H54 (cell line): ENCODE results near the gene HOXD13.

Source experiments
- DNase-seq: peaks from one replicate; pipeline ENCODE4 v3.0.0; 2011; ENCODE audit warnings: low spot score, mixed read lengths; ENCODE audit not compliant: insufficient read length
- FAIRE-seq: peaks from 3 replicates; lab custom pipeline; 2011; peaks lifted over from hg19 to GRCh38; lab: Jason Lieb, UNC
- POLR2A ChIP-seq: IDR thresholded peaks from 2 replicates; pipeline ENCODE4 v1.6.1; 2011; ENCODE audit warnings: low read depth, mild to moderate bottlenecking, low read length

Gene HOXD13

GRCh38 chr2:176095421-176095820, 2.9 kb downstream of the HOXD13 start:
- no peak for FAIRE-seq

GRCh38 chr2:176096243-176096985, 3.9 kb downstream of the HOXD13 start:
- FAIRE-seq (no peak), DNase-seq (no peak)
- no peak for TF ChIP-seq POLR2A

More at GRCh38 chr2:176095421-176095820, 2.9 kb downstream of the HOXD13 start:
- TF ChIP-seq POLR2A: no peak
- no peak for DNase-seq

- peak; percentile 96 for DNase-seq
- FAIRE-seq: no peak
Observed at GRCh38 chr2:176096986-176097819, 4.7 kb downstream of the HOXD13 start.

GRCh38 chr2:176097820-176098365, 5.4 kb downstream of the HOXD13 start:
- DNase-seq (no peak), FAIRE-seq (no peak)
- TF ChIP-seq POLR2A: no peak

More at GRCh38 chr2:176096986-176097819, 4.7 kb downstream of the HOXD13 start:
- TF ChIP-seq POLR2A: peak; percentile 26; the same call in 1 of the 2 replicates

- FAIRE-seq (no peak), DNase-seq (no peak)
- TF ChIP-seq POLR2A: no peak
Observed at GRCh38 chr2:176098366-176099158, 6.0 kb downstream of the HOXD13 start.

GRCh38 chr2:176099159-176099727, 6.7 kb downstream of the HOXD13 start:
- DNase-seq: no peak
- TF ChIP-seq POLR2A: no peak
- FAIRE-seq: no peak

- no peak for FAIRE-seq
- no peak for TF ChIP-seq POLR2A
- no peak for DNase-seq
Observed at GRCh38 chr2:176099728-176100546, 7.4 kb downstream of the HOXD13 start, which contains the start of gene HOXD12. Gene HOXD12 (plus strand): TSS chr2:176099795. CDS start chr2:176099802, 7 bp downstream.

GRCh38 chr2:176100547-176101140, 8.1 kb downstream of the HOXD13 start:
- no peak for TF ChIP-seq POLR2A
- FAIRE-seq (no peak), DNase-seq (no peak)

GRCh38 chr2:176101216-176101830, 8.8 kb downstream of the HOXD13 start:
- FAIRE-seq (no peak), DNase-seq (no peak)
- TF ChIP-seq POLR2A: no peak

- no peak for TF ChIP-seq POLR2A
- FAIRE-seq: no peak
- no peak for DNase-seq
Observed at GRCh38 chr2:176101842-176102241, 9.3 kb downstream of the HOXD13 start.

GRCh38 chr2:176102309-176102866, 9.9 kb downstream of the HOXD13 start:
- TF ChIP-seq POLR2A: no peak
- DNase-seq (no peak), FAIRE-seq (no peak)
